Activated T-cell treated with anti-CD3 and anti-CD28 coated beads, Interleukin-2, amount 50 U/mL, for 1 hour (primary cell): ENCODE data around the gene COL23A1.
A peak's percentile ranks its signal among the peaks of the same experiment; 100 is the strongest.

Experiments
- DNase-seq: peaks from one replicate; pipeline ENCODE4 v3.0.0-alpha.2; 2020

Gene COL23A1

GRCh38 chr5:178470760-178471025 is 119.5 kb downstream of the COL23A1 start:
- no peak for DNase-seq

GRCh38 chr5:178469975-178470759 is 120.0 kb downstream of the COL23A1 start:
- no peak for DNase-seq

DNA sequence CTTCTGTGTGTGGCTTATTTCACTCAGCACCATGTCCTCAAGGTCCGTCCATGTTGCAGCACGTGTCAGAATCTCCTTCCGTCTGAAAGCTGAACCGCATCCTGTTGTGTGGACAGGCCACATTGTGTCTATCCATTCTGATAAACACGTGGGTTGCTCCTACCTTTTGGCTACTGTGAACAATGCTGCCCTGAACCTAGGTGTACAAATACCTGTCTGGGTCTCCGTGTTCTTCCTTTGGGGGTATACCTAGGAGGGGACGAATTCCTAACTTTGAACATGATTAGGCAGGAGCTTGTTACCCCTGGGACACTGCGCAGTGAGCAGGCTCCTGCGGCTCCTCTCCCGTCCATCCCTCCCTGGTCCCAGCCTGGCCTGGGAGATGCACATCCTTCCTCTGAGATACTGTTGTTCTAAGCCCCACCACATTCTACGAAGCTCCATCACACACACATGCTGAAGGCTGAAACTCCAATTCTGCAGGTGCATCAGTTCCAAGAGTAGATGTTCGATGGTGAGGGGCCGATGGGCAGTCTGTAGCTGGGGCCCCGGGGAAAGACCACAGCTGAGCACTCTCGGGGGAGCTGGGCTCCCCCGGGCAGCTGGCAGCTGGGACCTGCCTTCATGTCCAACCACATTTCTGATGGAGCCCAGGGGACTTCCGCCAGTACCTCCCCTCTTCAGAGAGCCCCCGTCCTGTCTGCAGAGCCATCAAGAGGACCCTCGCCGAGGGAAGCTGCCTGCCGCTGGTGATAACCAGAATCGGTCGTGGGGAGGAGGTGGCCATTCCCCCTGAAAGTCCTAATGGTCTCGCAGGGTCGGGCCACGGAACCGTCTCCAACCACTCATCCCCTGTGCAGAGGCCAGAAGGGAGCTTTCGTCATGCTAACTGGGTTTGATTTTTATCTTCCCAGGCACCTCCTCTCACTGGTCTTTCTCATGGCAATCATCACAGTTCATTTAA is 120.9 kb downstream of the COL23A1 start:
- DNase-seq = no peak

DNA sequence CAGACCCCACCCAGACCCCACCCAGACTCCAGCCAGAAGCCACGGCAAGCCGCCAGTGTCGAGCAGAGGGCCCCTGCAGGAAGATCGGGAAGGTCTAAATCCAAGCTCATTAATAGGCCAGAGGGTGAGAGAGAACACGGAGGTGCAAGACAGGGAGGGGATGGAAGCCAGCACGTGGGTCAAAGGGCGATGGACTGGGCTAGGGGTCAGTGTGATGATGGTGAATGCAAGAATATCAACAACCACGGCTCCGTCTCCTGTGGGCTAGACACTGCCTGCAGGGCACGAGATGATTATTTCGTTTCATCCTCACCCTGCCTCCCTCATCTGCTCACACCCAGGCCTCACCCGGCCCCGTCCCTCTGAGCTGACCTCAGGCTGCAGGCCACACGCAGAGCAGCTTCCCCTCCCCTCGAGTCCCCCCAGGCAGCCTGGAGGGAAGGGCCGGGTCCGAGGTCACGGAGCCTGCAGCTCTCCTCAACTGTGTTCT is 122.0 kb downstream of the COL23A1 start:
- no peak for DNase-seq

GRCh38 chr5:178467568-178468195 is 122.5 kb downstream of the COL23A1 start:
- no peak for DNase-seq

GRCh38 chr5:178467205-178467567 is 123.0 kb downstream of the COL23A1 start:
- DNase-seq = no peak

DNA sequence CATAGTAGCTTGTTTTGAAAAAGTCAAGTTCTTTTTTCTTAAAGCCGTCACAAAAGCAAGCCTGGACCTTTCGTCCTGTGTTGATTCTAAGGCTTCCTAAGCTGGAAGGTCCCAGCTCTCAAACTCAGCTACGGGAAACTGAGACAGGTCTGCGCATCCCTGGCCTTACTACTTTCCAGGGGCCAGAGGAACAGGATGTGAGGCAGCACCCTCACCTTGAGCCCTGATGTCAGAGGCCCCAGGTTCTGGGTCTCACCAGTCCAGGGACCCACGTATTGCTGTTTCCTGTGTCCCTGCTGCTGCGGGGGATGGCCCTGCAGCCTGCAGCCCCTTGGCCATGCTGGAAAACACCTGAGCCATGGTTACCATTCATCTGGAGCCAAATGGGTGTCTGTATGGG is 123.9 kb downstream of the COL23A1 start:
- no peak for DNase-seq

GRCh38 chr5:178465861-178466288 is 124.3 kb downstream of the COL23A1 start:
- DNase-seq = no peak

- DNase-seq = no peak
Observed at GRCh38 chr5:178465228-178465860, 124.8 kb downstream of the COL23A1 start.

DNA sequence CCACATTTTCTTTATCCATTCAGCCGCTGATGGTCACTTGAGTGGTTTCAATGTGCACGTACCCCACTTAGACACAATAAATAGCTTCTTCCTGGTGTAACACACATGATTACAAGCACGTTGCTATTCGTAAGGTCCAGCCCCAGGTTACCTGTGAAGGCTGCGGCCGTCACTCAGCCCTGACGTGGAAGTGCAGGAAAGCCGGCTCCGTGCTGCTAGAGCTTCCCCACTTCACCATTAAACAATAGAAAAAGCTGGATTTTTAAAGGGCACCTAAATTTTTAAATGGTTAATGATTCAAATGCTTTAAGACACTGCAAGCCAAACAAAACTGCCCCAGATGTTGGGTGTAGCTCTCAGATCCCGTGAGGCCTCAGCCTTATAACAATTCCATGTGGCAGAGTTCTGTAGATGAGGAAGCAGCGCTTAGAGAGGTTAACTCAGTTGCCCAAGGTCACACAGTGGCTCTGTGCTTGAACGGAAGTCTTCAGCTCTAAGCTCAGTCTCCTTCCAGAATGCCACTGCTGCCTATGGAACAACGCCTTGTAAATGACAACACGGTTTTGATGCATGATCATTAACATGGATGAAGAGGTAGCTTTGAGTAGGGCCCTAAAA is 125.7 kb downstream of the COL23A1 start:
- no peak for DNase-seq

GRCh38 chr5:178463321-178464155 is 126.7 kb downstream of the COL23A1 start:
- no peak for DNase-seq

DNA sequence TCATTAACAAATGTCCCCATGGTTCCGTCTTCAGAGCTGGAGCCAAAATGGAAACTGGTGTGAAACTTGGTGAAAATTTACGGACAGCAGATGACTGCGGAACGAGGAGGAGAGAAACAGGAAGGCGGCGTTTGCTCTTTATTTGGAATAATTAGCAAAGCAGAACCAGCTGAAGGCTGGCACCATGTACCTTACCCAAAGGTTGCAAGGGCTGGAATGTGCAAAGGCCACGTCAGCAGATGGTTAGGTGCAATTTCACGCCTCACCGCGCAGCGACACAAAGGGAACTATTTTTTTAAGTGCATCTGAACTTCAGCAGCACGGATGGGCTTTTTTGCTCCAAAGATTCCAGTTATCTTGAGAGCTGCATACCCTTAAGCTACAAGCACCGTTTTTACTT is 127.4 kb downstream of the COL23A1 start:
- no peak for DNase-seq

DNA sequence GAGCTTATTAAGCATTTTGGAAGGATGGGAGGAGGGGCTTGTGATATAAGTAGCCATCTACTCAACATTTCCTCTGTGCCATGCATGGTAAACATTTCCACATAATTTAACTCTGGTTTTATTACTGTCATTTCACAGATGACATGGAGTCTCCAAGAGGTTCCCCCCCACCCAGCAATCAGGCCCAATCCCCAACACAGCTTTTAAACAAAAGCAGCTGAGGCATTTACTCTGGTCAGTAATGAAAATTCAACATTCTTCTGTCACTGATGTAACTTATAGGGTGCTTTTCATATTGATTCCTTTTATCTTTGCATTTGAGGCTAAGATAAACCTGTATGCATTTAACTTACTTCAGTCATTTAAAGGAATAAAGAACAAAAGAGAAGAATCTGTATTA is 128.1 kb downstream of the COL23A1 start:
- no peak for DNase-seq

- peak; percentile 47 for DNase-seq
Observed at GRCh38 chr5:178461004-178461730, 129.0 kb downstream of the COL23A1 start.

DNA sequence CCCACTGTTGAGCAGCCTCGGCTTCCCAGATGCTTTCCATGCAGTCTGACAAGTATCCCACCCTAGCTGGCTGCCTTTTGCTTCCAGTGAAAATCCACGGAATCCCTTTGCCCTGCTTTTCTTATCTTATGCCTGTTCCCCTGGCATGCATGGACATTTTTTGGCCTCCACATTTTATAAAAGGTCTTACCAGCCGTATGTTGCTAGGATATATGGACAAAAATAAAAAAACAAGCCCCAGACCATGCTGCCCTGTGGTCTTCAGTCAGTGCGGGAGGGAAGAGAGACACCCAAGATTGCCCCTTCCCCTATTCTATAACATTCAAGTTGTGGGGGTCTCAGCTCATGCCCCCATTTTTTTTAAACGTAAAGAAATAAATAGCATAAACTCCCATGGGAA is 129.6 kb downstream of the COL23A1 start:
- DNase-seq = no peak

DNA sequence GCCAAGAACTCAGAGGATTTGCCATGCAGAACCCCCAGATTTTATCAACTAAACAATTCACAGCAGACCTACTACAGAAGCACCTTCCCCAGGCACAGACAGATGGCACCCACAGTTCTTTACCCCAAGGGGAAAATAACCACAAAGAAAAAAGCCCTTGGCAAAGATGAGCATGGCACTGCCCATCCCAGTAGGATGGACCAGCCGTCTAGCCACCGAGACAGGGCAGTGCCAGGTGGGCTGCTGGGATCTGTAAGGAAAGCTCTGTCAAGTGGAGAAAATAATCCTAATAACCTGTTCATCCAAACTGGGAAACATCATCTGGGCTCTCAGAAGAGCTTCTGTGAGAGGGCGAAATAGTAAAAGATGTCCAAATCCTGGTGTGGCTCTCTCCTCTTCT is 130.0 kb downstream of the COL23A1 start:
- no peak for DNase-seq

DNA sequence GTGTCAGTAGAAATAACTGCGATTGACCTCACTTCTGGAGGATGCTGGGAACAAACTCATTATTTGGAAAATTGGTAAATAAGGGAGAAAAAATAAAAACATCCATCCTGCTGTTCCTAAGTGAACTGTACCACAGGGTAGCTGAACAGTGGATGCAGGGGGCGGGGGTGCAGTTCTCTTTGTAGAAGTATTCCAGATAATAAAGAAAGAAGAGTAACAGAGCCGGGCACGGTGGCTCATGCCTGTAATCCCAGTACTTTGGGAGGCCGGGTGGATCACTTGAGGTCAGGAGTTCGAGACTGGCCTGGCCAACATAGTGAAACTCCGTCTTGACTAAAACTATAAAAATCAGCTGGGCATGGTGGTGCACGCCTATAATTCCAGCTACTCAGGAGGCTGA is 132.1 kb downstream of the COL23A1 start:
- no peak for DNase-seq

DNA sequence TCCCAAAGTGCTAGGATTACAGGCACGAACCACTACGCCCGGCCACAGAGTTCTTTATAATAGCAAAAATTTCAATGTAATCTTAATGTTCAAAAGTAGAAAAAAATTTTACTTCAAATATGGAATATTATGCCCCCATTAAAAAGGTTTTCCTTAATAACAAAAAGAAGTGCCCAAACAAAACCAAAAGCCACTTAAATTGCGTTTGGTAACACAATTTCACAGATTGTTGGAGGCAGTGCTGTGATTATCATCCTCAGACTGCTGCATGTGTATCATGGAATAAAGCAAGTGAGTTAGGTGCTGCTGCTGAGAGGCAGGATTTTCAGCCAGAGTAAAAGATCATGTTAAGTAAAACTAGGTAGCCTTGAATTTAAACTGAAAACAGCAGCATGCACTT is 132.7 kb downstream of the COL23A1 start:
- DNase-seq = no peak

DNA sequence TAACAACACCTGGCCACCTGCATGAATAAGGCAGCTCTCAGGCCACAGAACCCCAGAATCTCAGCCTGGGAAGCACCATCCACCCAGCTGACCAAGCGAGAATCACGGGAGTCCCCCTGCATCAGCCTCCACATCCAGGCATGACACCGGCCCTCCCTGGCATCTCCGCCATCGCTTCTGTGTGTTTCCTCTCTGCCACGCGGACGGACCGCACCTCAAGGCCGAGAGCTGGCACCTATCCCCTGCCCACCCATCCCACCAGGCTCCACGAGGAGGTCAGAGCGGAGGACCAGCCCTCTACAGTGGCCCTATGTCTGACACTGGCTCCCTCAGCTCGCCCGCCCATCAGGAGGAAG is 134.7 kb downstream of the COL23A1 start:
- DNase-seq = no peak

- no peak for DNase-seq
Observed at GRCh38 chr5:178454821-178455479, 135.2 kb downstream of the COL23A1 start.

DNA sequence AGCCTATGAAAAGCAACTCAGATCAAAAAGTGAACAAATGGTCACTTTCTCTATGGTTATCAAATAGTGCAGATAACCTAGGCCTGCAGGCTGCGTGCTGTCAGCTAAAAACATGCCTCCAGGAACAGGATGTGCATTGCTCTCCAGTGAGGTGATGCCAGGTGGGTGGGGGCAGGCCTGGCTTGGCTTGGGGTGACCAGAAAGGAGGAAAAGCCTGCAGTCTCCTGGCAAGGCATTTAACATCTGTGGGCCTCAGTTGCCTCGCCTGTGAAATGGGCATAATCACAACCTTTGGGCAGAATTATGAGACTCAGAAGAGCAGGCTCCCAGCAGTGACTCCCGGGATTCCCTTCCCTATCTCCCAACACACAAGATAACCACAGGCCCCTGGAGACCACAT is 135.9 kb downstream of the COL23A1 start:
- DNase-seq = no peak
